Uterus (tissue), 2 donors: Measurements from ENCODE around the gene ACSBG1.

Experiments used
- CTCF ChIP-seq, 4 experiments: fragments of 200-600 bp in 2 of 4; fragments of 450-650 bp in 2 of 4; sonication (generic) in 2 of 4; IDR thresholded peaks; one replicate each; pipeline ENCODE4 v1.5.1; 2016 to 2019; ENCODE audit warnings: antibody characterized with exemption in 4 of 4, mild to moderate bottlenecking in 2 of 4, moderate library complexity in 1 of 4
- POLR2A ChIP-seq, 2 donors: fragments of 450-650 bp; IDR thresholded peaks; one replicate each; pipeline ENCODE4 v1.6.1; 2016; ENCODE audit warnings: antibody characterized with exemption in 2 of 2, mild to moderate bottlenecking in 1 of 2, moderate library complexity in 1 of 2

GRCh38 chr15:78197632-78198031 lies 36.7 kb downstream of the ACSBG1 start:
- TF ChIP-seq CTCF (IDR thresholded peaks at IDR 0.05) (no peak), POLR2A (IDR thresholded peaks at IDR 0.05) (no peak)
